ENCODE data around the gene CPTP.

Gene CPTP

DNA sequence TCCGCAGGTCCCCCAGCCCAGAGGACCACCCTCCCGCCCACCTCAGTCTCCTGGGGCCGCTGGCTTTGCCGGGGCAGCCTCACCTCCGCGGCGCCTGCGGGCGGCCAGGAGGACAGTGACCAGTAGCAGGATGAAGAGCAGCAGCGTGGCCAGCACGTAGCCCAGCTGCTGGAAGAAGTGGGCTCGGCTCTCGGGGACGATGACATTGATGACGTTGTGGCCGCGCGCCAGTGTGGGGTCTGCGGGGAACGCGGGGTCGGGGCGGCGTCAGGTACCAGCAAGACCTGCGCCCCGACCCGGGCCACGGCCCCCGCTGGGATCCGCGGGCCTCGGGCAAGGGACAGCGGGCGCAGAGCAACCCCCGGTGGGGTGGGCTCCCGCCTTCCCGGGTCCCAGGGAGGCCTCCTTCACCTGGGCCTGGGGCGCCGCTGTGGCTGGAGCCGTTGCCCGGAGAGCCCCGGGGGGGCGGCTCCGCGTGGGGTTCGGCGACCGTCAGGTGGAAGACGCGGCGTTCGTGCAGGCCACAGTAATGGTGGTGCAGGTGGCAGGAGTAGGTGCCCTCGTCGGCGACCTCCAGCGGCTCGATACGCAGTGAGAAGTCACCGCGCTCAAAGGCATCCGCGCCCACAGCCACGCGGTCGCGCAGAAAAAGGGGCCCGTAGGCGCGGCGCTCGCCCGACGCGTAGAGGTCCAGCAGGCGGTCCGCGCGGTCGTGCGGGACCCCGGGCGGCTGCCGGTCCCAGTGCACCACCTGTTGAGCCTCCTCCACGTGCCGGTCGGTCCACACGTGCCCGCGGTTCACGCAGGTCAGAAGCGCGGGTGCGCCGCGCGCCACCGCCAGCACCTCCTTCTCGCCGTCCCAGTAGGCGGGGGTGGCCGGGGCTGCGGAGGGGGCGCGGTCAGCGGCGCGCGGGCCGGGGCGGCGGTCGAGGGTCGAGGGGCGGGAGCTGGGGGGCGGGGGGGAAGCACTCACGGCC lies 30.0 kb downstream of the CPTP start:
- Histone ChIP-seq H3K4me3 (ENCODE audit: low read length) (no peak overlapping the region), H4K20me1 (ENCODE audit: insufficient read depth, low read length) (no peaks in the 10 kb centered on the region), H3K9me2 (replicated peaks; ENCODE audit: insufficient read depth, low read length) (no peaks in the 10 kb centered on the region), H3K9ac (ENCODE audit: low read length) (no peak overlapping the region), H3K9me3 (replicated peaks; ENCODE audit: insufficient read depth, low read length) (no peaks in the 10 kb centered on the region), H3K36me3 (replicated peaks; ENCODE audit: insufficient read depth, low read length) (no peaks in the 10 kb centered on the region), H3K4me2 (ENCODE audit: low read depth, low read length) (no peak overlapping the region), H3K79me2 (ENCODE audit: low read length) (no peaks in the 10 kb centered on the region), H2AFZ (ENCODE audit: low read length) (no peak overlapping the region), H3K27me3 (replicated peaks; ENCODE audit: insufficient read depth, low read length) (peaks cover 49% of the 10 kb centered on the region), H3K27ac (ENCODE audit: low read length) (no peak overlapping the region), H3F3A (ENCODE audit: insufficient read depth, low read length) (no peaks in the 10 kb centered on the region), H3K4me1 (ENCODE audit: low read length) (no peaks in the 10 kb centered on the region)
- TF ChIP-seq EZH2phosphoT487 (IDR thresholded peaks at IDR 0.05; ENCODE audit: low read length) (no peak), EZH2 (optimal IDR thresholded peaks at IDR 0.05; ENCODE audit: low read depth, low read length) (no peak)
- TF ChIP-seq, protein P1, sequence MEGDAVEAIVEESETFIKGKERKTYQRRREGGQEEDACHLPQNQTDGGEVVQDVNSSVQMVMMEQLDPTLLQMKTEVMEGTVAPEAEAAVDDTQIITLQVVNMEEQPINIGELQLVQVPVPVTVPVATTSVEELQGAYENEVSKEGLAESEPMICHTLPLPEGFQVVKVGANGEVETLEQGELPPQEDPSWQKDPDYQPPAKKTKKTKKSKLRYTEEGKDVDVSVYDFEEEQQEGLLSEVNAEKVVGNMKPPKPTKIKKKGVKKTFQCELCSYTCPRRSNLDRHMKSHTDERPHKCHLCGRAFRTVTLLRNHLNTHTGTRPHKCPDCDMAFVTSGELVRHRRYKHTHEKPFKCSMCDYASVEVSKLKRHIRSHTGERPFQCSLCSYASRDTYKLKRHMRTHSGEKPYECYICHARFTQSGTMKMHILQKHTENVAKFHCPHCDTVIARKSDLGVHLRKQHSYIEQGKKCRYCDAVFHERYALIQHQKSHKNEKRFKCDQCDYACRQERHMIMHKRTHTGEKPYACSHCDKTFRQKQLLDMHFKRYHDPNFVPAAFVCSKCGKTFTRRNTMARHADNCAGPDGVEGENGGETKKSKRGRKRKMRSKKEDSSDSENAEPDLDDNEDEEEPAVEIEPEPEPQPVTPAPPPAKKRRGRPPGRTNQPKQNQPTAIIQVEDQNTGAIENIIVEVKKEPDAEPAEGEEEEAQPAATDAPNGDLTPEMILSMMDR (IDR thresholded peaks at IDR 0.05; ENCODE audit: low read length) = no peak
- DNase-seq = no peak

DNA sequence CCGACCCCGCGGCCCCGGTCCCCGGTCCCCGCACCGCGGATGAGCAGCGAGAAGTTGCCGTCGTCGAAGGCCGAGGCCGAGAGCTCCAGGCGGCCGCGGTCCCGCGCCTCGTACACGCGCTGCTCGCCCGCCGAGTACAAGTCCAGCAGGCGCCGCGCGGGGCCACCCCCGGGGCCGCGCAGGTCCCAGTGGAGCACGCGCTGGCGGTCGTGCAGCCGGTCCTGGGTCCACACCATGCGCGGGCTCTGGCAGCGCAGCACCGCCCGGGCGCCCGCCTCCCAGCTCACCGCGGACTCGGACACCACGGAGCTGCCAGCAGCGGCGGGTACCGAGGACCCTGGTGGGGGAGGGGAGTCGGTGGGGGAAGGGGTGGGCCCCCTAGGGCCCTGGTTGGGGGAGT lies 30.8 kb downstream of the CPTP start:
- Histone ChIP-seq H2AFZ (ENCODE audit: low read length) (no peak overlapping the region), H3K4me1 (ENCODE audit: low read length) (no peaks in the 10 kb centered on the region), H3K27ac (ENCODE audit: low read length) (no peak overlapping the region), H3K27me3 (replicated peaks; ENCODE audit: insufficient read depth, low read length) (peaks cover 55% of the 10 kb centered on the region), H3K9me2 (replicated peaks; ENCODE audit: insufficient read depth, low read length) (no peaks in the 10 kb centered on the region), H3K9ac (ENCODE audit: low read length) (no peak overlapping the region), H3K4me2 (ENCODE audit: low read depth, low read length) (no peak overlapping the region), H3K9me3 (replicated peaks; ENCODE audit: insufficient read depth, low read length) (no peaks in the 10 kb centered on the region), H3K4me3 (ENCODE audit: low read length) (no peak overlapping the region), H3K79me2 (ENCODE audit: low read length) (no peaks in the 10 kb centered on the region), H3F3A (ENCODE audit: insufficient read depth, low read length) (no peaks in the 10 kb centered on the region), H3K36me3 (replicated peaks; ENCODE audit: insufficient read depth, low read length) (no peaks in the 10 kb centered on the region), H4K20me1 (ENCODE audit: insufficient read depth, low read length) (no peaks in the 10 kb centered on the region)
- TF ChIP-seq EZH2phosphoT487 (IDR thresholded peaks at IDR 0.05; ENCODE audit: low read length) (no peak), EZH2 (optimal IDR thresholded peaks at IDR 0.05; ENCODE audit: low read depth, low read length) (no peak)
- TF ChIP-seq, protein P1 (IDR thresholded peaks at IDR 0.05; ENCODE audit: low read length) = no peak
- no peak for DNase-seq

DNA sequence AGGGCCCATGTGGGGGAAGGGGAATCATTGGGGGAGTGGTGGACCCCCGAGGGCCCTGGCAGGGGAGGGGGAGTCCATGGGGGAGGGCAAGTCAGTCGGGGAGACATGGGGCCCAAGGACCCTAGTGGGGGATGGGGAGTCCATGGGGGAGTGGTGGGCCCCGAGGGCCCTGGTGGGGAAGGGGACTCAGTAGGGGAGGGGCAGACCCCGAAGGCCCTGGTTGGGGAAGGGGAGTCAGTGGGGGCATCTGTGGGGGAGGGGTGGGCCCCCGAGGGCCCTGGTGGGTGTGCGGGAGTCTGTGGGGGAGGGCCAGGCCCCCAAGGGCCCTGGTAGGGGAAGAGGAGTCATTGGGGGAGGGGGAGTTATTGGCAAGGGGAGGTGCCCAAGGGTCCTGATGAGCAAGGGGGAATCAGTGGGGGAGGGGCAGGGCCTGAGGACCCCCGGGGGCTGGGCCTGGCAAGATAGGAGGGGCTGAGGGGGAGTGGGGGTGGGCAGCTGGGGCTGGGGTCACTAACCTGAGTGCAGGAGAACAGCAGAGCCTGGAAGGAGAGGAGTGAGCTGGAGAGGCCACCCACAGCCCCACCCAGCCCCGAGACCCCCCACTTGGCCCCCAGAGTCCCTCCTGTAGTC lies 31.7 kb downstream of the CPTP start:
- no peak for DNase-seq
- H3K79me2 ChIP-seq (ENCODE audit: low read length) = no peaks in the 10 kb centered on the region
- H3K27me3 ChIP-seq (replicated peaks; ENCODE audit: insufficient read depth, low read length) = peaks cover 64% of the 10 kb centered on the region
- no peak overlapping the region for H3K9ac ChIP-seq (ENCODE audit: low read length)
- no peak overlapping the region for H3K27ac ChIP-seq (ENCODE audit: low read length)
- H3F3A ChIP-seq (ENCODE audit: insufficient read depth, low read length) = no peaks in the 10 kb centered on the region
- H3K9me3 ChIP-seq (replicated peaks; ENCODE audit: insufficient read depth, low read length) = no peaks in the 10 kb centered on the region
- H4K20me1 ChIP-seq (ENCODE audit: insufficient read depth, low read length) = no peaks in the 10 kb centered on the region
- TF ChIP-seq, protein P1 (IDR thresholded peaks at IDR 0.05; ENCODE audit: low read length) = no peak
- TF ChIP-seq EZH2phosphoT487 (IDR thresholded peaks at IDR 0.05; ENCODE audit: low read length) = no peak
- TF ChIP-seq EZH2 (optimal IDR thresholded peaks at IDR 0.05; ENCODE audit: low read depth, low read length) = no peak
- H3K36me3 ChIP-seq (replicated peaks; ENCODE audit: insufficient read depth, low read length) = no peaks in the 10 kb centered on the region
- no peak overlapping the region for H2AFZ ChIP-seq (ENCODE audit: low read length)
- no peak overlapping the region for H3K4me3 ChIP-seq (ENCODE audit: low read length)
- no peak overlapping the region for H3K4me2 ChIP-seq (ENCODE audit: low read depth, low read length)
- no peaks in the 10 kb centered on the region for H3K4me1 ChIP-seq (ENCODE audit: low read length)
- H3K9me2 ChIP-seq (replicated peaks; ENCODE audit: insufficient read depth, low read length) = no peaks in the 10 kb centered on the region

Data from MM.1S (cell line).